G401.6 (cell line): ENCODE data around the gene ZNF775.

Source experiments
- FAIRE-seq: peaks from 2 replicates; lab custom pipeline; 2012; peaks lifted over from hg19 to GRCh38; lab: Jason Lieb, UNC

The ZNF775 gene

GRCh38 chr7:150346922-150347321 is 32.2 kb upstream of the ZNF775 start:
- no peak for FAIRE-seq

DNA sequence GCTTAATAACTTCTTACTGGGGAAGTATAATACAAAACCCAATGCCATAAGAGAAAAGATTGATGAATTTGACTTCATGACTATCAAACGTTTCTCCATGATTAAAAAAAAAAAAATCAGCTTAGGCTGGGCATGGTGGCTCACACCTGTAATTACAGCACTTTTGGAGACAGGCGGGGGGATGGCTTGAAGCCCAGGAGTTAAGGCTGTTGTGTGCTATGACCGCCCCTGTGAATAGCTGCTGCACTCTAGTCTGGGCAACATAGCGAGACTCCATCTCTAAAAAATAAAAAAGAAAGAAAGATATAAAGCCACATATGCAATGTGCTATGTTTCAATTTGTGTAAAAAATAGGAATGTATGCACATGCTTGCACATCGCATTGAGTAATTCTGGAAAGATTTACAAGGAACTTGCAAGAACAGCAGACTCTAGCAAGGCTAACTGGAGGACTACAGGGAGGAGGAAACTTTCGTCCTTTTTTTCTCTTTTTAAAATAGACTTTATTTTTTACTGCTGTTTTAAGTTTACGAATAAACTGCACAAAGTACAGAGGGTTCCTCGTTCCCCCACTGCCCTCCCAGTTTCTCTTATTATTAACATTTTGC is 27.4 kb upstream of the ZNF775 start:
- FAIRE-seq: no peak

DNA sequence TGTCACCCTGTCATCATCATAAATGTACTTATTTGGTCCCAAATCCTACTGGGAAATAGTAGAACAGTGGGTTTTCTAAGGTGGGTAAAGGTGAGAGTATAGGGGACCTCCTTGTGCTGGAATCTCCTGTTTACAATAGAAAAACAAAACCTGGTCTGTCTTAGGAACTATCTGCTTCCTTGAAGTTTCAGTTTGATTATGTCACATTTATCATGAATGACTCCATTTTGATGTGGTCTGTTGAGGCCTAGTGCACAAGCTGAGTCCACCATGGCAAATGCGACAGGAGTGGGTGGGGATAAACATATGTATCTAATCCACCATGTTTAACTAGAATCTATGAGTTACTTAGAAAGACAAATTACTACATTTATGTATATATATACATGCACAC is 23.5 kb upstream of the ZNF775 start:
- no peak for FAIRE-seq

DNA sequence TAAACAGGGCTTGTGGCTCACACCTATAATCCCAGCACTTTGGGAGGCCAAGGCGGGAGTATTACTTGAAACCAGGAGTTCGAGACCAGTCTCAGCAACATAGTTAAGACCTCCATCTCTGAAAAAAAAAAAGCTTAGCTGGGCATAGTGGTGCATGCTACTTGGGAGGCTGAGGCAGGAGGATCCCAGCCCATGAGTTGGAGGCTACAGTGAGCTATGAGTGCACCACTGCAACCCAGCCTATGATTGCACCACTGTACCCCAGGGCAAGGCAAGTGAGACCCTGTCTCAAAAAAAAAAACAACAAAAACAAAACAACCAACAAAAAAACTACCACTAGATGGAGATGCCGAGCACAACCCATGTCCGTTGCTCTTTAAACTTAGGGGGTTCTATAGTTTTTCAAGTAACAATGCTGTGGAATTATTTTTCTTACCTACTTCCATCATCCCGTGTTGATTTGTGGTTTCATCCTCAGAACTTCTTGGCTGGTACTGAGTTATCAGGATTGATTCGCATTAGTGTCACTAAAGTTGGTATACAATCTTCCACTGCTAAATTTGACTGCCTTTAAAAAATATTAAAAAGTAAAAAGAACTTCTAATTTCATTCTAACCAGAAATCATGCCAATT is 22.7 kb upstream of the ZNF775 start:
- FAIRE-seq: peak; percentile 49

- FAIRE-seq: no peak
These were observed 21.9 kb upstream of the ZNF775 start for GRCh38 chr7:150357270-150357669.

- FAIRE-seq: peak; percentile 6
These were observed 21.2 kb upstream of the ZNF775 start for GRCh38 chr7:150357771-150358427.

DNA sequence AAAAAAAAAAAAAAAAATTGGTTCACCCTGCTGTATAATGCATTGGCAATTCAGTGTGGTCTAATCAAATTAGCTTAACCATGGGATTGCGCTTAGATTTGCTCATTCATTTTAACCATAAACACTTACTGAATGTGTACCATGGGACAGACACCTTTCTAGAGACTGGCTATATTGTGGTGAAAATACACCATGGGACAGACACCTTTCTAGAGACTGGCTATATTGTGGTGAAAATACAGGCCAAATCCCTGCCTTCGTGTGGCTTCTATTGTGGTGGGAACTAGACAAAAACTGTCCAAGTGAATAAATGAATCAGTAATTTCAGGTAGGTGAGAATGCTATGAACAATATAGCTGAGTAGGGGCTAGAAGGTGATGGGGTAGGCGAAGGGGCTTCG is 20.7 kb upstream of the ZNF775 start:
- FAIRE-seq: no peak

DNA sequence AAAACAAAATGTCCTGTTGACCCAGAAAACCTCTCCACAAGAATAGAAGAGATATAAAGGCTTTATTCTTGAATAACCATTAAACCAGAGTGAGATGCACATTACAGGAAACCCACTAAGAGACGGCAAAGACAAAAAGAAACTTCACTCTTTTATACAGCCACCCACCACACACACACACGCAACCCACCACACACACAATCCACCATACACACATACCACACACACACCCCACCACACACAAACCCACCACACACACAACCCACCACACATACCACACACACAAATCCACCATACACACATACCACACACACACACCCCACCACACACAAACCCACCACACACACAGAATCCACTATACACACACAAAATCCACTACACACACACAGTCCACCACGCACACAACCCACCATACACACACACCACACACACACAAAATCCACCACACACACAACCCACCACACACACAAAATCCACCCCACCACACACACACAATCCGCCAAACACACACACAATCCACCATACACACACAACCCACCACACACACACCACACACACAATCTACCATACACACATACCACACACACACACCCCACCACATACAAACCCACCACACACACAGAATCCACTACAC is 20.0 kb upstream of the ZNF775 start:
- FAIRE-seq: no peak

GRCh38 chr7:150359622-150360362 is 19.3 kb upstream of the ZNF775 start:
- no peak for FAIRE-seq

DNA sequence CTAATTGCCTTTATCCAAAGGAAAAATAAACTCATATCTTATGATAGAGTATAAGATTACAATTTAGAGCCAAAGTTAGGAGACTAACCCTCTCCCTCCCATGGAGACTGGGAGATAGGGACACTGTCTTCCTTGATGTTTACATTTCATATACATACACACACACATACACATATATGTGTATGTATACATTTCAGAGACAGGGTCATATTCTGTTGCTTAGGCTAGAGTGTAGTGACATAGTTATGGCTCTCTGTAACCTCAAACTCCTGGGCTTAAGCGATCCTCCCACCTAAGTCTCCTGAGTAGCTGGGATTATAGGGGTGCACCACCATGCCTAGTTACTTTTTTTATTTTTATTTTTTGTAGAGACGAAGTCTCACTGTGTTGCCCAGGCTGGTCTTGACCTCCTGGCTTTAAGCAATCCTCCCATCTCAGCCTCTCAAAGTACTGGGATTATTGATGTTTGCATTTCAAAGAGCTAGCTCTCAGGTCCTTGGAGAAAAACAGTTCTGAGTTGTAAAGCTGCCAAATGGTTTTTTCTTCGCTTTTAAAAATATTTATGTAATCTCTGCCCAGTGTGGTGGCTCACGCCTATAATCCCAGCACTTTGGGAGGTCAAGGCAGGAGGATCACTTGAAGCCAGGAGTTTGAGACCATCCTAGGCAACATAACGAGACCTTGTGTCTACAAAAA is 18.6 kb upstream of the ZNF775 start:
- no peak for FAIRE-seq

- no peak for FAIRE-seq
These were observed 17.7 kb upstream of the ZNF775 start for GRCh38 chr7:150361402-150361801.

- FAIRE-seq: no peak
These were observed 17.1 kb upstream of the ZNF775 start for GRCh38 chr7:150361807-150362621.

GRCh38 chr7:150363370-150363769 is 15.8 kb upstream of the ZNF775 start:
- no peak for FAIRE-seq

GRCh38 chr7:150363872-150364271 is 15.3 kb upstream of the ZNF775 start:
- no peak for FAIRE-seq

DNA sequence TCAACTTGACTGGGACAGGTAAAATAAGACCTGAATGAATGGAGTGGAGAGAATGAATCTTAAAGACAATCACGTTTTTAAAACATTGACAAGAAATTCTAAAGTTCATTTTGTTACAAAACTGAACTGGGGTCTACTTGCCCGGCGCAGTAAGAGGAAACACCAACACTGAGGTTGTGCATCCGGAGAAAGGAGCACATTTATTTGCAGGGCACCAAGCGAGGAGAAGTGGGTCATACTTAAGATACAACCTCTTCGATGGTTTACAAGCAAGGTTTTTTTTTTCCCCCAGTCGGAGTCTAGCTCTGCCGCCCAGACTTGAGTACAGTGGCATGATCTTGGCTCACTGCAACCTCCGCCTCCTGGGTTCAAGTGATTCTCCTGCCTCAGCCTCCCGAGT is 13.9 kb upstream of the ZNF775 start:
- no peak for FAIRE-seq

- peak; percentile 13 for FAIRE-seq
These were observed 13.3 kb upstream of the ZNF775 start for GRCh38 chr7:150365673-150366398.

DNA sequence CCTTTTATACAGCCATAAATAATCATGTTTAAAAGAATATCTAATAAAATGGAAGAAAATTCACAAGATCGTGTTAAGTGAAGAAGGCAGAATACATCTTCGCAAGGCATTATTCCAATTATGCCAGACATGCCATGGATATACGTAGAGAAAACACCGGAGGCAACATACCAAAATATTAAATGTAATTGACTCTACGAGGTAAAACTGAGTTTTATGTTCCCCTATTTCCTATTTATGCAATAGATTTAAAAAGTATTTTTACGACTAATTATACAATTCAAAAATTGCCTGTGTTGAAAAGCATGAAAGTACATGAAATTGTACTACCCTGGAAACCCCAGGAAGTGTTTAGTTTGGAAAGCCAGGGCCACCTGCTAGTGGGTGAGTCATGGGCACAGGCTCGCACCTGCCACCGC is 11.4 kb upstream of the ZNF775 start:
- FAIRE-seq: peak; percentile 63

- FAIRE-seq: no peak
These were observed 10.8 kb upstream of the ZNF775 start, which contains the start of gene REPIN1 for GRCh38 chr7:150368096-150368883. Gene REPIN1 (plus strand): TSS chr7:150368822. CDS start chr7:150369712, 890 bp downstream.
